Mesothelial cell of epicardium (in vitro differentiated cells): ENCODE results near the gene OTC. TPM values are rescaled to one million over a fixed set of nuclear protein-coding genes. Genes with fewer than 3 reads are reported as not detected.
A peak's percentile ranks its signal among the peaks of the same experiment; 100 is the strongest.

Source experiments
- DNase-seq, 2 experiments: peaks; one replicate each; pipeline ENCODE4 v3.0.0; 2021; ENCODE audit warnings: low spot score in 2 of 2; ENCODE audit not compliant: unreplicated experiment in 2 of 2
- H3K27ac Mint-ChIP-seq: 2 replicates; pipeline ENCODE4 v1.8.0; 2021; ENCODE audit warnings: mixed read lengths
- H3K27me3 Mint-ChIP-seq: 2 replicates; pipeline ENCODE4 v1.8.0; 2021; ENCODE audit warnings: low read depth, mixed read lengths
- H3K36me3 Mint-ChIP-seq: 2 replicates; pipeline ENCODE4 v1.8.0; 2021; ENCODE audit warnings: mixed read lengths
- H3K4me1 Mint-ChIP-seq: 2 replicates; pipeline ENCODE4 v1.8.0; 2021; ENCODE audit warnings: mixed read lengths
- H3K4me3 Mint-ChIP-seq: 2 replicates; pipeline ENCODE4 v1.8.0; 2021; ENCODE audit warnings: mild to moderate bottlenecking, moderate library complexity, mixed read lengths
- H3K9me3 Mint-ChIP-seq: 2 replicates; pipeline ENCODE4 v1.8.0; 2021; ENCODE audit warnings: mixed read lengths
- total RNA-seq: library from RNA; stranded (reverse); gene quantifications from 3 replicates; pipeline ENCODE4 v1.2.1, GENCODE V29; 2021
- TF ChIP-seq, protein P1 (sequence below): fragments of 200-600 bp; sonication (generic); IDR thresholded peaks from one replicate; pipeline ENCODE4 v1.5.0; 2021; ENCODE audit warnings: antibody characterized with exemption; ENCODE audit not compliant: unreplicated experiment

OTC gene
- total RNA-seq, 1 donor from 2014 or later, result not detected

DNA sequence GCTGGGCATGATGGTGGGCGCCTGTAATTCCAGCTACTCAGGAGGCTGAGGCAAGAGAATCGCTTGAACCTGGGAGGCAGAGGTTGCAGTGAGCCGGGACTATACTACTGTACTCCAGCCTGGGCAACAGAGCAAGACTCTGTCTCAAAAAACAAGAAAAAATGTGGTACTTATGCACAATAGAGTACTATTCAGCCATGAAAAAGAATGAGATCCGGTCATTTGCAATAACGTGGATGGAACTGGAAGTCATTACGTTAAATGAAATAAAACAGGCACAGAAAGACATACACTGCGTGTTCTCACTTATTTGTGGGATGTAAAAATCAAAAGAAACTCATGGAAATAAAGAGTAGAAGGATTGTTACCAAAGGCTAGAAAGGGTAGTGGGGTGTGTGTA, 37.2 kb upstream of the OTC start:
- Mint-ChIP-seq H3K27me3 (no peaks in the 10 kb centered on the region), H3K4me1 (peaks cover 4% of the 10 kb centered on the region), H3K9me3 (peaks cover 18% of the 10 kb centered on the region), H3K27ac (no peak overlapping the region), H3K4me3 (no peak overlapping the region), H3K36me3 (peaks cover 10% of the 10 kb centered on the region)
- TF ChIP-seq, protein P1, sequence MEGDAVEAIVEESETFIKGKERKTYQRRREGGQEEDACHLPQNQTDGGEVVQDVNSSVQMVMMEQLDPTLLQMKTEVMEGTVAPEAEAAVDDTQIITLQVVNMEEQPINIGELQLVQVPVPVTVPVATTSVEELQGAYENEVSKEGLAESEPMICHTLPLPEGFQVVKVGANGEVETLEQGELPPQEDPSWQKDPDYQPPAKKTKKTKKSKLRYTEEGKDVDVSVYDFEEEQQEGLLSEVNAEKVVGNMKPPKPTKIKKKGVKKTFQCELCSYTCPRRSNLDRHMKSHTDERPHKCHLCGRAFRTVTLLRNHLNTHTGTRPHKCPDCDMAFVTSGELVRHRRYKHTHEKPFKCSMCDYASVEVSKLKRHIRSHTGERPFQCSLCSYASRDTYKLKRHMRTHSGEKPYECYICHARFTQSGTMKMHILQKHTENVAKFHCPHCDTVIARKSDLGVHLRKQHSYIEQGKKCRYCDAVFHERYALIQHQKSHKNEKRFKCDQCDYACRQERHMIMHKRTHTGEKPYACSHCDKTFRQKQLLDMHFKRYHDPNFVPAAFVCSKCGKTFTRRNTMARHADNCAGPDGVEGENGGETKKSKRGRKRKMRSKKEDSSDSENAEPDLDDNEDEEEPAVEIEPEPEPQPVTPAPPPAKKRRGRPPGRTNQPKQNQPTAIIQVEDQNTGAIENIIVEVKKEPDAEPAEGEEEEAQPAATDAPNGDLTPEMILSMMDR, result no peak
- no peak for DNase-seq

DNA sequence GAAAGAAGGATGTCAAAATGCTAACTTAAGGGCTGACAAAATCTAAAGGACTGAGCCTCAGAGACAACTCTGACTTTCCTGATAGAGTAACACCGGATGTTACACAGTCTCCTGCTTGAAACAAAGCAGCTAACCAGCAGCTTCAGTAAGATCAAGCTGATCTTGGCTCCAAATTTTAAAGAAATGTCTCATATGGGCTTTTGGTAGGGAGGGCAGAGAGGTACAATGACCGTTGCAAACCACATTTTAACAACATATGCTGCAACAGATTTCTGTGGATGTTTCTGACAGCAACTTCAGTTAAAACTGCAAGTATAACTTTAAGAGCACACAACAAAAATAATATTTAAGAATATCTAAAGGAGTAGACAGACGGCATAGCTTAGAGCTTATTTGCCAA, 34.2 kb upstream of the OTC start:
- Mint-ChIP-seq H3K27me3 (no peaks in the 10 kb centered on the region), H3K9me3 (peaks cover 11% of the 10 kb centered on the region), H3K36me3 (peaks cover 9% of the 10 kb centered on the region), H3K27ac (no peak overlapping the region), H3K4me1 (peaks cover 4% of the 10 kb centered on the region), H3K4me3 (no peak overlapping the region)
- DNase-seq, result no peak
- TF ChIP-seq, protein P1, result no peak

DNA sequence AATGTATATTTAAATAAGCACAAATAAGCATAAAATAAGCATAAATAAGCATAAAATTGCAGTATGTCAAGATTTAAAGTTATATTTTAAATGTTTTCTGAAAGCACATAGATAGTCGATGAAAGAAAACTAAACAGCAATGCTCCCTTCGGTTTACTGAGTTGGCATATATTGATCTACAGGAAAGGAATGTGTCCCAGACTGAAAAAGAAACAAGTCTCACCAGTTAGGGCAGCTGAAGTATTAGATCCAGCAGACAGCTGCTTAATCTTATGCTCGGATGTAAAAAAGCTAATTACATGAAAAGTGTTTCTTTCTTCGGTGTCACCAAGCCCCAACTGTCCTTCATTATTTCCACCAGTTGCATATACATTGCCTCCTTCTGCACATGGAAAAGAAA, 33.8 kb upstream of the OTC start:
- peaks cover 4% of the 10 kb centered on the region for H3K4me1 Mint-ChIP-seq
- DNase-seq, result no peak
- H3K36me3 Mint-ChIP-seq, result peaks cover 9% of the 10 kb centered on the region
- H3K9me3 Mint-ChIP-seq, result peaks cover 11% of the 10 kb centered on the region
- TF ChIP-seq, protein P1, result no peak
- H3K27me3 Mint-ChIP-seq, result no peaks in the 10 kb centered on the region
- peak overlapping the region; percentile 3 for H3K27ac Mint-ChIP-seq
- no peak overlapping the region for H3K4me3 Mint-ChIP-seq

DNA sequence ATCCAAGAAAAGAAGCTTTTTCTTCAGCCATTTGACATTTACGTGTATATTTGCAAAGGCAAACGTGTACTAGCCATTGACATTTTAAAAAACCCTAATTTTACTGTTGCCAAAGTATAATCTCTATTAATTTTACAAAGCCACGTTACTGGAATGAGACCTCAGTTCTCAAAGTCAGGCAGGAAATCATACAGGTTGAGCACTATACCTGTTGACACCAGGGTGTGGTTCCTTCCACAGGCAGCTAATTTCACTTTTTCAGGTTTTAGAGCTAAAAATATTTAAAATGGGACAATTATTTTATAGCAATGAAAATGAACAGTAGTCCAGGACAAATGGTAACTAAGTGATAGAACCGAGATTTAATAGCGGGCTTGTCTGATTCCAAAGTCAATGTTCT, 31.6 kb upstream of the OTC start:
- TF ChIP-seq, protein P1, result no peak
- Mint-ChIP-seq H3K9me3 (peaks cover 4% of the 10 kb centered on the region), H3K4me1 (peaks cover 4% of the 10 kb centered on the region), H3K36me3 (peaks cover 2% of the 10 kb centered on the region), H3K4me3 (no peak overlapping the region), H3K27me3 (no peaks in the 10 kb centered on the region), H3K27ac (no peak overlapping the region)
- DNase-seq, result no peak

DNA sequence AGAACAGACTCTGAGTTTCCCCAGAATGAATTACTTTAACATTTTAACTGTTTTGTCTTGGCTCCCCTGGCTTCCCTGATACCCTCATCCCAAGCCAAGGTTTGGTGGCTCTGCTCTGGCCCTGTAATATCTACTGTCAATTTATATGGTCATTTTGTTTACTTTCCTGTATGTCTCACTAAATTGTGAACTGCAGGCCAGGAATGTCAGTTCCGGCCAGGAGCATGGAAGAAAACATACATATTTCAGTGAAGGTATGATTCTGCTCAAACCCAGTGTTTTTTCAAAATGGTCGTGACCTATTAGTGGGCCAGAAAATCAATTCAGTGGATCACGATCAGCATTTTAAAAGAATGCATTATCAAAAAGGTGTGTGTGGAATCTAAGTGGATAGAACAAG, 26.3 kb upstream of the OTC start:
- peak overlapping the region; percentile 92 for H3K4me3 Mint-ChIP-seq
- peaks cover 9% of the 10 kb centered on the region for H3K9me3 Mint-ChIP-seq
- H3K4me1 Mint-ChIP-seq, result peaks cover 8% of the 10 kb centered on the region
- no peaks in the 10 kb centered on the region for H3K27me3 Mint-ChIP-seq
- peak overlapping the region; percentile 94 for H3K27ac Mint-ChIP-seq
- TF ChIP-seq, protein P1, result no peak
- DNase-seq, result no peak
- no peaks in the 10 kb centered on the region for H3K36me3 Mint-ChIP-seq

DNA sequence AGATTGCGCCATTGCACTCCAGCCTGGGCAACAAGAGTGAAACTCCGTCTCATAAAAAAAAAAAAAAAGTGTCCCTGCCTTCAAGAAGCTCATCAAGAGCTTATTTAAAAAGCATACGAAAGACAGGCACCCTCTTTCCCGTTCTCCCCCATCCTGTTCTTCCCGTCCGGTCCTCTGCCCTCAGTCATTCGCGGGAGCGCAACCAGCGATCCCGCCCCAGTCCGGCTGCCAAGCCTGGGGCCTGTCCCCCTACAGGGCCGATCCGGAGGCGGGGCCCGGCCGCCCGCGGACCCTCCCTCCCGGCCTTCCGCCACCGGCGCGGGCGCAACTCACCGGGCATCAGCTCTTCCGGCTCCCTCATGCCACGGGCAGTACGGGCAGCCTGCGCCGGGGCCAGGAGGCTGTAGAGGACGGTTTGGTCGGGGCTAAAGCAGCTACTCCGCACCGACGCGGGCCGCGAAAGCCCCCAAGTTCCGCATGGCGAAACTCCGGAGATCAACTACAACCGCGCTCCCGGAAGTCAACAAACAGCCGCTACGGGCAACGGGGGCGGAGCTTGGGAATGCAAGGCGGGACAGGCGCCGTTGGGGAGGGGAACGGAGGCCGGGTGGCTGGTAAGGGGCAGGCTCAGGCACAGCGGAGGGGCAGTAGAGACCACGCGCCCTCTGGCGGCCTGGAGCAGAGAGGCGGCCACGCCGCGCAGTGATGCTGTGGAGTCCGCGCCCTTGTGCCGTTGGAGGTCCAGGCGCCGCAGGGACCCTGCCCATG, 25.2 kb upstream of the OTC start, which contains the start of gene RPGR:
Gene RPGR, minus strand, starts transcription at position 503 of the 768 bp plus-strand sequence. Its CDS starts 142 bp downstream, at position 361.
- TF ChIP-seq, protein P1, result peak; percentile 71

More for the DNA sequence above, 25.2 kb upstream of the OTC start, which contains the start of gene RPGR:
- peak within 1 kb of the TSS; percentile 92 for H3K4me3 Mint-ChIP-seq
- peaks cover 5% of the 10 kb centered on the region for H3K9me3 Mint-ChIP-seq
- H3K27me3 Mint-ChIP-seq, result no peaks in the 10 kb centered on the region
- peaks cover 8% of the 10 kb centered on the region for H3K4me1 Mint-ChIP-seq
- no peaks in the 10 kb centered on the region for H3K36me3 Mint-ChIP-seq
- H3K27ac Mint-ChIP-seq, result peak within 1 kb of the TSS; percentile 98
- DNase-seq, result peak; percentile 79 to 89
